ENCODE measurements around the gene TRPM3.
"Not testable (repeated sequence)": the region's sequence is repeated elsewhere in the genome, so short reads cannot be mapped to it uniquely, and the experiment has no call there.

TRPM3 gene

GRCh38 chr9:70746316-70746715 is 375.1 kb downstream of the TRPM3 start:
- no peak for DNase-seq

- not testable (repeated sequence) for DNase-seq
These were observed 396.6 kb downstream of the TRPM3 start for GRCh38 chr9:70724794-70725193.

GRCh38 chr9:70724025-70724424 is 397.4 kb downstream of the TRPM3 start:
- not testable (repeated sequence) for DNase-seq

- DNase-seq, result not testable (repeated sequence)
These were observed 414.6 kb downstream of the TRPM3 start for GRCh38 chr9:70706797-70707196.

DNA sequence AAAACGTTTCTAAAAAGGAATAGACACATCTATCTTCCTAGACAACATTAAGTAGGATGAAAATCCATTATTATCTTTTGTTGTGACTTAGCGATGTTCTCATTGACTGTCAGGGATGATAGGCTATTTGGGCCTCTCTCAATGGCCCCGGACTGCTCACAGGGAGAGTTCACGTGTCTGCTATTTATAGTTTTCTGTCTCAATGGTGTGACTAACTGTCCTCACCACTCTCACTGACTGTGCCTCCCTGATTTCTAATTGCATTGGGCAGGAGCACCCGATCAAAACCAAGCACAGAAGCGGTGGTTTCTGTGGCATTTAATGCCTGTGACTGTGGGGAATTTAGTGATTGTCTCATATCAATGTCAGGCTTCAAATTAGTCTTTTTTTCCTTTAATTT is 420.3 kb downstream of the TRPM3 start:
- DNase-seq, result no peak

- DNase-seq, result no peak
These were observed 424.6 kb downstream of the TRPM3 start for GRCh38 chr9:70696694-70697335.

DNA sequence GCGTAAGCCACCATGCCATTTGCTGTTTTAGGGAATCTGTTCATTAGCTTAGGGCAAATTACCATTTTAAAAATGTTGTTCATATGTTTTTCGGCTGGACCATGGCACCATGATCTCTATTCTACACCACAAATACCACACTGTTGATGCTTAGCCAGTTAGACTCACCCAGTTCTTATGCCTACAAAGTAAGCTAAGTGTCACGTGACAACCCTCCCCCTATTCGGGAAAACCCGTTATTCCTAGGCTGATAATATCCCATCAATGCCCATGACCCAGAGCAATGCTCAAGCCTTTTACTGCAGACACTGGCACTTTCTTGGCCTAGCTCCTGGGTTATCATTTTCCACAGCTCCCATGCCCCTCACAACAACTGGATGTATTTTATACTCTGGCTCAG is 426.7 kb downstream of the TRPM3 start:
- no peak for DNase-seq

GRCh38 chr9:70693186-70693585 is 428.2 kb downstream of the TRPM3 start:
- no peak for DNase-seq

GRCh38 chr9:70692431-70692830 is 429.0 kb downstream of the TRPM3 start:
- DNase-seq, result no peak

DNA sequence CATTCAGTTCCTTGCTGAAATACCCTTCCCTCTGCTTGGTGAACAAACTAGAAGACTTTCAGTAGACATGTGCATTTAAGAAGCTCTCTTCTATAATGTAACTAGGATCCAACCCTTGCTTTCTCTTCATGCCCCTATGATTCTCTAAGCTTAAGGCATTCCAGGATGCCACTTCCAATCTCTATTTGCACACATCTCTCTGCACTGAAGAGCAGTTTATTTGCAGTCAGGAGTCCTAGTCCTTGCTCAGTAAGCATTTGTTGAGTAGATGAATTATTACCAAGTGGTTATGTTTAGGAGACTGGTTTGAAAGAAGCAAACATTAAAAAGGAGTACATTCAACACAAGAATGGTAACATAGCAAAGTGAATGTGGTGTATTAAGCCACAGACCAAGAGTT is 432.7 kb downstream of the TRPM3 start:
- no peak for DNase-seq

DNA sequence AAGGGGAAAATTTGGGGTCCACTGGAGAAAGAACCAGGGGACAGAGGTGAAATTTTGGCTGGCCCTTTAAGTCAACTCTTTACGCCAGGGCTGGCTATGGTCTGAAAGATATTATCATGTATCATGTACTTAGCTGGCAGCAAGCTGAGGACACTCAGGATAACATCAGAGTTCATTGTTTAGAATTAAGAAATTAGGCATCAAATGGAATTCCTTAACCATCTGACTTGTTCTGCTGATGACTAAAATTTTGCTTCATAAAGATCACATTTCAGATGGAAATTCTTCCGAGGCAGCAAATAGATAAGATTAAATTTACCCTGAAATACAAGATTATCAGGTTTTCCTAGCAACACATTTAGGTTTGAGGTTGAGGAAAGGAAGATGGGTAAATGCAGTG is 437.6 kb downstream of the TRPM3 start:
- no peak for DNase-seq

DNA sequence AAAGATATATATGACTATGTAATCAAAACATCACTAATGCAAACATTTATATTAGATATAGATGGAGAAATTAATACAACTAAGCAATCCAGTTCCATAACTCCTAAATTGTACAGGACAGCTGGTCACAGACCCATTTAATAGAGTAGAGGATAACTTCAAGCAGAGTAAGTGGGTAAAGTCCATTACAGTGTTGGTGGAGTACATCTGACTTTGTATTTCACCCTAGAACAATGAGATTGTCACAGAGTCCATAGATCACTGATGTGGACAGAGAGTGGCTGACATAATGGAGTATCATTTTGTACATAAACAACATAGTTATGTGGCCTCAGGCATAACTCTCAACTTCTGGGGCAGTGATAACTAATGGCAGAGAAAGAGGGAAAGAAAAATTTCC is 439.1 kb downstream of the TRPM3 start:
- DNase-seq, result no peak

DNA sequence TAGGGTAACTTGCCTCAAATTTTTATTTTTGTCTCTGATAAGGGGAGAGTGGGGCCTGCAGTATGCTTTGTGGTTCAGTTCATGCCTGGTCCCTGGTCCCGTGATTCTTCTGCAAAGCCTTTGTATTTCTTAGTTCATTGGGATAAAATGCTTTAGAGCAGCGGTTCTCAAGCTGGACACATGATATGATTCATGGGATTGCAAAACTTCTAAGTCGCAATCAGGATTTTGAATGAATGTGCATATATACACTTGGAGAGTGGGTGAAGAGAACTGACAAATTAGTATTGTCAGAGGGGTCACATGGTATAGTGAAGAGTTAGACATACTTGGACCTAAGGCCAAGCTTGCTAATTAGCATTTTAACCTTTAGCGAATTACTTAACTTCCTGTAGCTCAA is 441.6 kb downstream of the TRPM3 start:
- no peak for DNase-seq

GRCh38 chr9:70678153-70678552 is 443.3 kb downstream of the TRPM3 start:
- DNase-seq, result no peak

GRCh38 chr9:70677055-70677735 is 444.2 kb downstream of the TRPM3 start:
- DNase-seq, result no peak

- DNase-seq, result no peak
These were observed 445.5 kb downstream of the TRPM3 start for GRCh38 chr9:70675868-70676370.

DNA sequence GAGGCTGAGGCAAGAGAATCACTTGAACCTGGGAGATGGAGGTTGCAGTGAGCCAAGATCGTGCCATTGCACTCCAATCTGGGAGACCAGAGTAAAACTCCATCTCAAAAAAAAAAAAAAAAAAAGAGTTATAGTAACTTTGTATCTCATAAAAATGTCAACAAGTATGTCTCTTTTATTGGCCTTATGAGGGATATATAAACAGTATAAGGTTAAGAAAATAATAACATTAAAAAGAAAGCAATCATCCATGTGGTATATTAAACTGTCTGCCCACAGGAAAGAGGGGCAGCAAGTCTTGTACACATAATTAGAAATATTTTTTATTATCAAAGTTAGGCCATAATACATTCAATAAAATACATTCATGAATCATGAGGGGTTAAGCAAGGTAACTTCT is 447.6 kb downstream of the TRPM3 start:
- DNase-seq, result no peak

- no peak for DNase-seq
These were observed 449.2 kb downstream of the TRPM3 start for GRCh38 chr9:70672161-70672649.

GRCh38 chr9:70668751-70669150 is 452.7 kb downstream of the TRPM3 start:
- no peak for DNase-seq

DNA sequence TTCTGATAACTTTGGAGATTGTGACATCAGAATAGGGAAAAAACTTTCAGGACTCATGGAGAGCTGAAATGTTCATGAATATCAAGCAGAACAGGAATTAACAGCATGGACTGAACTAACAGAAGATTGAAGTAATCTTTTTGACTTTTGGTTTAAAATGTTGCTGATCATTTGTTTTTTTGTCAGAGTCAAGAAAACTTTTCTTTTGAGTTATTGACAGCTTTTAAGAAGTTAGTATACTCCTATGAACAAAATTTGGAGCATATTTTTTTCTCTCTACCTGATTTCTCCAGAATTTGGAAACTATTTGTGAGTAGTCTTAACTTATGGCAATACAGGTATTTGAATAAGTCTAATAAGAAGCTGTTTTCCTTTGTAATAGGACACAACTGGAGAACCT is 462.7 kb downstream of the TRPM3 start:
- no peak for DNase-seq

GRCh38 chr9:70656281-70656680 is 465.1 kb downstream of the TRPM3 start:
- no peak for DNase-seq

DNA sequence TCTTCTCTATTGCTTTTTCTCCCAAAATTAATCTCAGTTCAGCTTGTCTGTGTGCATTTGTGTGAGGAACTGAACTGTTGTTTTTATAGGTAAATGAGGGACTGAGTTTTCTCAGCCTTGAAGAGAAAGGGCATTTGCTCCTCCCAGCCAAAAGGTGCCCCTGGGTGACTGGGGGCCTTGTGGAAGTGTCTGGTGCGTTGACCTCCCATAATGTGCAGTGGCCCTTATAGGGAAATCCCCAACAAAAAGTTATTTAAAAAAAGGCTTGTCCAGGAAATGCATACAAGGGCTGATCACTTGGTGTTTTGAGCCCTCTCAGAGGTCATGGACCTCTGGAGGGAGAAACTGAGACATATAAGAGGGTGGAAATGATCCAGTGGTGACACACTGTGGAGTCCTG is 467.3 kb downstream of the TRPM3 start:
- no peak for DNase-seq

- not testable (repeated sequence) for DNase-seq
These were observed 476.8 kb downstream of the TRPM3 start for GRCh38 chr9:70644627-70645026.

DNA sequence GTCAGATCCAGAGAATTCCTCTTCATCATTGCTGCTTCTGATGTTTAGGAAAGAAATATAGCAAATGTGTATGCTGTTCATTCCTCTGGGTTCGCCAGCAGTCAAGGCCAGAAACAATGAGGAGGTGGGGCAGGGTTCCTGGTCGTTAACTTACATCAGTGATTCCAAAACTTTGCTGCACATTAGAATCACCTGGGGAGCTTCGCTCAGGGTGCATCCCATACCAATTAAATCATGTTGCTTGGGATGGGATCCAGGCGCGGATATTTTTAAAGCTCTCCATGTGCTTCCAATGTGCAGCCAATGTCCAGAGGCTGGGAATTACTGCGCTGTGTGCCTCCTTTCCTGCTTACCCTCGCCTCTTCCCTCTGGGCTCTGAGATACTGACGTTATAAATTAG is 479.1 kb downstream of the TRPM3 start:
- DNase-seq, result no peak

Measured in effector CD8-positive, alpha-beta T cell (primary cell).